ENCODE measurements around the gene ADH1C. TPM values are rescaled to one million over a fixed set of nuclear protein-coding genes. Genes with fewer than 3 reads are reported as not detected.

ADH1C gene
- total RNA-seq (ENCODE audit: unreplicated experiment), result not detected
- long read RNA-seq, result 0 reads

DNA sequence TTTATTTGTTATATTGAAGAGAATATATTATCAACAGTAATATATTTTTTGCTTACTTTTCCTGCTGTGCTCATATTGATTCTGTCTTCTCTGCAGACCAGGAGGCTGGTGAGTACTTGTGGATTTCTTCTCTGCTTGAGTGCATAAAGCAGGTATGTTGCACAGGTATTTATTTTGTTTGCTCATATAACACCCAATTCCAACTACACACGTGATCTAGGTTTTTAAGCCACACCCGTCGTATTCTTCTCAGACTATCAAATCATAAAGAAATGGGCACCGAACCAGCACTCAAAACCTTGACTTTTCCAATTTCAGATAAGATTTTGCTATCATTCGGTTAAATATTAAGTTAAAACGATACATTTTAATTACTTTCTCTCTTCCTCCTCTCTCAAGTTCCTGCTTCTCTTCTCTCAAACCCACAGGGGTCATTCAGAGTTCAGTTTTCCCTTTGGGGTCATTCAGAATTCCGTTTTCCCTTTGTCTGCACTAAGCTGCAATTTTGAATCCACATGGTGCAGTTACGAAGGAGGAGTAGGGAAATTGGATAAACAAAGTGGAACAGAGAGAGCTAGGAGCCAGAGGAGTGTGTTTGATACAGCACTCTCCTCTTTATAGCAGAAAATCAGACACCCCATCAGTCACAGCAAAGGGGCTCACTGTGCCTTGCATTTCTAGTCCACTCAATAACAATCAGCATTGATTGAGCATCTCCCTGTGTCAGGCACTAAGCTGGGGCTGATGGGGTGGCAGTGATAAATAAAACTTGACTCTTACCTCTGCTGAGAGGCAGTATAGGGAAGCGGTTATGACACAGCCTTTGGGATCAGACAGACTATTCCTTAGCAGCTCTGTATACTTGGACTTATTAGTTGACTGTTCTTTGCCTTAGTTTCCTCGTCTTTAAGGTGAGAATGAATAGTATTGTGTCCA is at the start of gene ADH1C:
ADH1C (minus strand) TSS at position 145 of the 936 bp plus-strand sequence; CDS start at position 74, 71 bp downstream.
- TF ChIP-seq, protein P1, sequence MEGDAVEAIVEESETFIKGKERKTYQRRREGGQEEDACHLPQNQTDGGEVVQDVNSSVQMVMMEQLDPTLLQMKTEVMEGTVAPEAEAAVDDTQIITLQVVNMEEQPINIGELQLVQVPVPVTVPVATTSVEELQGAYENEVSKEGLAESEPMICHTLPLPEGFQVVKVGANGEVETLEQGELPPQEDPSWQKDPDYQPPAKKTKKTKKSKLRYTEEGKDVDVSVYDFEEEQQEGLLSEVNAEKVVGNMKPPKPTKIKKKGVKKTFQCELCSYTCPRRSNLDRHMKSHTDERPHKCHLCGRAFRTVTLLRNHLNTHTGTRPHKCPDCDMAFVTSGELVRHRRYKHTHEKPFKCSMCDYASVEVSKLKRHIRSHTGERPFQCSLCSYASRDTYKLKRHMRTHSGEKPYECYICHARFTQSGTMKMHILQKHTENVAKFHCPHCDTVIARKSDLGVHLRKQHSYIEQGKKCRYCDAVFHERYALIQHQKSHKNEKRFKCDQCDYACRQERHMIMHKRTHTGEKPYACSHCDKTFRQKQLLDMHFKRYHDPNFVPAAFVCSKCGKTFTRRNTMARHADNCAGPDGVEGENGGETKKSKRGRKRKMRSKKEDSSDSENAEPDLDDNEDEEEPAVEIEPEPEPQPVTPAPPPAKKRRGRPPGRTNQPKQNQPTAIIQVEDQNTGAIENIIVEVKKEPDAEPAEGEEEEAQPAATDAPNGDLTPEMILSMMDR (IDR thresholded peaks at IDR 0.05; ENCODE audit: partially characterized antibody, unreplicated experiment), result no peak
- H3K27ac Mint-ChIP-seq (ENCODE audit: unreplicated experiment), result no peak within 1 kb of the TSS
- no peak within 1 kb of the TSS for H3K4me3 Mint-ChIP-seq (ENCODE audit: unreplicated experiment)
- no peak for DNase-seq
- H3K4me1 Mint-ChIP-seq (ENCODE audit: low read depth, unreplicated experiment), result no peaks in the 10 kb centered on the region
- H3K9me3 Mint-ChIP-seq (ENCODE audit: unreplicated experiment), result peaks cover 5% of the 10 kb centered on the region
- no peaks in the 10 kb centered on the region for H3K36me3 Mint-ChIP-seq (ENCODE audit: unreplicated experiment)
- H3K27me3 Mint-ChIP-seq (ENCODE audit: unreplicated experiment), result no peaks in the 10 kb centered on the region

DNA sequence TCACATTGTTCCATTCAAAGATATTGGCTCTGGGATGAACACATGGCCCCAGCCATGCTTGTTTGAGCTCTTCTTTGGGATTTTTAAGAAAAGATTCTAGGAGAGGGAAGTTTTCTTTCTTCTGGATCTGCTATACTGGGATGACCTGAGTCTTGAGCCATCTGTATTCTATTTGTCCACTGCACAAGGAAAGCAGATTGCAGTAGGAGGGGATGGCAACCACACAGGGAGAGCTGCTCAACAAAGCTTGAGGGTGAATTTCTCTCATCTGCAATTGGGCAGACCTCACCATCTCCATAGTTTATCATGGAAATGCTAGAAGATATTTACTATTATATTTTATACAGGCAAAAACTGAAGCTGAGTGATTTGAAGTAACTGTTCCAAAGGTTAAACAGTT is 48.3 kb upstream of the ADH1C start:
- H3K9me3 Mint-ChIP-seq (ENCODE audit: unreplicated experiment), result no peaks in the 10 kb centered on the region
- no peak overlapping the region for H3K4me3 Mint-ChIP-seq (ENCODE audit: unreplicated experiment)
- no peak for DNase-seq
- no peaks in the 10 kb centered on the region for H3K4me1 Mint-ChIP-seq (ENCODE audit: low read depth, unreplicated experiment)
- no peak overlapping the region for H3K27ac Mint-ChIP-seq (ENCODE audit: unreplicated experiment)
- TF ChIP-seq, protein P1 (IDR thresholded peaks at IDR 0.05; ENCODE audit: partially characterized antibody, unreplicated experiment), result no peak
- H3K36me3 Mint-ChIP-seq (ENCODE audit: unreplicated experiment), result no peaks in the 10 kb centered on the region
- H3K27me3 Mint-ChIP-seq (ENCODE audit: unreplicated experiment), result peaks cover 4% of the 10 kb centered on the region

DNA sequence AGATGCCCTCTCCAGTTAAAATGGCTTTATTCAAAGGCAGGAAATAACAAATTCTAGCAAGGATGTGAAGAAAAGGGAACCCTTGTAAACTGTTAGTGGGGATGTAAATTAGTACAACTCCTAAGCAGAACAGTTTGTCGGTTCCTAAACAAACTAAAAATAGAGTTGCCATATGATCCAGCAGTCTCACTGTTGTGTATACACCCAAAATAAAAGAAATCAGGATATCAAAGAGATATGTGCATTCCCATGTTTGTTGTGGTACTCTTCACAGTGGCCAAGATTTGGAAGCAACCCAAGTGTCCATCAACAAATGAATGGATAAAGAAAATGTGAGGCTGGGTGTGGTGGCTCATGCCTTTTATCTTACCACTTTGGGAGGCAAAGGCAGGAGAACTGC is 46.5 kb upstream of the ADH1C start:
- Mint-ChIP-seq H3K9me3 (ENCODE audit: unreplicated experiment) (no peaks in the 10 kb centered on the region), H3K27me3 (ENCODE audit: unreplicated experiment) (peaks cover 3% of the 10 kb centered on the region), H3K36me3 (ENCODE audit: unreplicated experiment) (no peaks in the 10 kb centered on the region), H3K4me1 (ENCODE audit: low read depth, unreplicated experiment) (no peaks in the 10 kb centered on the region), H3K4me3 (ENCODE audit: unreplicated experiment) (no peak overlapping the region), H3K27ac (ENCODE audit: unreplicated experiment) (no peak overlapping the region)
- TF ChIP-seq, protein P1 (IDR thresholded peaks at IDR 0.05; ENCODE audit: partially characterized antibody, unreplicated experiment), result no peak
- no peak for DNase-seq

DNA sequence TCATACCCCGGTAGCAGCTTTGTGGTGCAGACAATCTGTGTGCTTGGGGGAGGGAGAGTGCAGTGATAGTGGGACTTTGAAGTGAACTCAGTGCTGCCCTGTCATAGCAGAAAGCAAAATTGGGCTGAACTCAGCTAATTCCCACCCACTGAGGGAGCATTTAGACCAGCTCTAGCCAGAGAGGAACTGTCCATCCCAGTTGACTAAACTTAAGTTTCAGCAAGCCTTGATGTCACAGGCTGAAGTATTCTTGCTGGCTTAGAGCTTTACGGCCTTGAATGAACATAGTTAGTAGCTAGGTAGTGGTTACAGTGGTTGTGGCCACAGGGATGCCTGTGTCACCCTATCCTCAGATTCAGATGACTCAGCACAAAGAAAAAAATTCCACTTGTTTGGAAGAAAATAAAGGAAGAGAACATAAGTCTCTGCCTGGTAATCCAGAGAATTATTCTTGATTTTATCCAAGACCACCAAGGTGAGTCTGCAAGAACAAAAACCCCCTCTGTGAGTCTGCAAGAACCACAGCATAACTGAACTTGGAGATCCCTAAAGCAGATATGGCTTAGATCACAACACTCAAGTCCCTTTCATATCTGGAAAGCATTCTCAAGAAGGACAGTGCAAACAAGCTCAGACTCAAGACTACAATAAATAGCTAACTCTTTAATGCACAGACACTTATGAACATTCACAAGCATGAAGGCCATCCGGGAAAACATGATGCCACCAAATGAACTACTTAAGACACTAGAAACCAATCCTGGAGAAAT is 43.2 kb upstream of the ADH1C start:
- no peak overlapping the region for H3K4me3 Mint-ChIP-seq (ENCODE audit: unreplicated experiment)
- no peaks in the 10 kb centered on the region for H3K27me3 Mint-ChIP-seq (ENCODE audit: unreplicated experiment)
- no peaks in the 10 kb centered on the region for H3K36me3 Mint-ChIP-seq (ENCODE audit: unreplicated experiment)
- no peak for DNase-seq
- H3K27ac Mint-ChIP-seq (ENCODE audit: unreplicated experiment), result no peak overlapping the region
- TF ChIP-seq, protein P1 (IDR thresholded peaks at IDR 0.05; ENCODE audit: partially characterized antibody, unreplicated experiment), result no peak
- no peaks in the 10 kb centered on the region for H3K4me1 Mint-ChIP-seq (ENCODE audit: low read depth, unreplicated experiment)
- no peaks in the 10 kb centered on the region for H3K9me3 Mint-ChIP-seq (ENCODE audit: unreplicated experiment)

Measured in glutamatergic neuron (in vitro differentiated cells).